SK-N-SH (cell line): ENCODE measurements around the gene CENATAC. TPM values are rescaled to one million over a fixed set of nuclear protein-coding genes. Genes with fewer than 3 reads are reported as not detected.
A peak's percentile ranks its signal among the peaks of the same experiment; 100 is the strongest.
"Not testable (repeated sequence)": the region's sequence is repeated elsewhere in the genome, so short reads cannot be mapped to it uniquely, and the experiment has no call there.

Experiments used
- CTCF ChIA-PET: fragments of 300-600, 350-600 bp; formaldehyde crosslinking; extraction: SDS; loops from one replicate; lab custom pipeline; 2021; lab: Yijun Ruan, JAX
- POLR2A ChIA-PET: fragments of 350-600 bp; sonication (Branson Sonifier 250); formaldehyde crosslinking; extraction: SDS; loops from one replicate; lab custom pipeline; 2020; ENCODE audit warnings: antibody characterized with exemption, inconsistent platforms; lab: Yijun Ruan, JAX
- DNase-seq: peaks from one replicate; pipeline ENCODE4 v3.0.0; 2012
- H2AFZ ChIP-seq: fragments of 200-600 bp; sonication (generic); 2 replicates; pipeline ENCODE4 v1.8.1; 2016; ENCODE audit warnings: antibody characterized with exemption, mild to moderate bottlenecking, low read depth
- H3F3A ChIP-seq: fragments of 200-600 bp; sonication (generic); replicated peaks from 2 replicates; pipeline ENCODE3; 2016; ENCODE audit warnings: antibody characterized with exemption, mild to moderate bottlenecking; ENCODE audit not compliant: insufficient read depth
- H3K27ac ChIP-seq, 2 experiments: fragments of 200-500 bp in 1 of 2; fragments of 200-600 bp in 1 of 2; sonication (Bioruptor generic) in 1 of 2; sonication (generic), shearing (Covaris generic) in 1 of 2; 2 replicates each; pipeline versions ENCODE4 v1.5.1 to v1.6.1; 2014 to 2016; ENCODE audit warnings: low read depth in 2 of 2, inconsistent platforms in 1 of 2, low read length in 1 of 2, mild to moderate bottlenecking in 1 of 2, mixed read lengths in 1 of 2
- H3K27me3 ChIP-seq: fragments of 200-600 bp; sonication (generic), shearing (Covaris generic); 2 replicates; pipeline ENCODE4 v1.6.1; 2016; ENCODE audit warnings: mixed run types; ENCODE audit not compliant: insufficient read depth
- H3K36me3 ChIP-seq, 2 experiments: fragments of 200-500 bp in 1 of 2; fragments of 200-600 bp in 1 of 2; sonication (Bioruptor generic) in 1 of 2; sonication (generic) in 1 of 2; replicated peaks in 1 of 2; 2 replicates each; pipeline versions ENCODE3 to v1.5.1; 2014 to 2016; ENCODE audit warnings: low read length in 1 of 2, mild to moderate bottlenecking in 1 of 2; ENCODE audit not compliant: insufficient read depth in 2 of 2, control insufficient read depth in 1 of 2
- H3K4me1 ChIP-seq, 2 experiments: fragments of 200-500 bp in 1 of 2; fragments of 200-600 bp in 1 of 2; sonication (Bioruptor generic) in 1 of 2; sonication (generic), shearing (Covaris generic) in 1 of 2; 2 replicates each; pipeline versions ENCODE4 v1.5.1 to v1.6.1; 2014 to 2016; ENCODE audit warnings: low read depth in 1 of 2, low read length in 1 of 2, mixed run types in 1 of 2; ENCODE audit not compliant: insufficient read depth in 2 of 2, control insufficient read depth in 1 of 2
- H3K4me2 ChIP-seq: fragments of 200-600 bp; sonication (generic), shearing (Covaris generic); 2 replicates; pipeline ENCODE4 v1.6.1; 2017; ENCODE audit warnings: mixed run types
- H3K4me3 ChIP-seq, 2 experiments: fragments of 200-500 bp in 1 of 2; fragments of 200-600 bp in 1 of 2; sonication (Bioruptor generic) in 1 of 2; sonication (generic), shearing (Covaris generic) in 1 of 2; 2 replicates each; pipeline versions ENCODE4 v1.5.1 to v1.8.1; 2014 to 2016; ENCODE audit warnings: low read depth in 2 of 2, inconsistent platforms in 1 of 2, low read length in 1 of 2, mild to moderate bottlenecking in 1 of 2, mixed read lengths in 1 of 2, moderate library complexity in 1 of 2
- H3K79me2 ChIP-seq: fragments of 200-600 bp; sonication (generic); 2 replicates; pipeline ENCODE4 v1.8.1; 2017; ENCODE audit warnings: mild to moderate bottlenecking; ENCODE audit not compliant: insufficient read depth
- H3K9ac ChIP-seq: fragments of 200-600 bp; sonication (generic); 2 replicates; pipeline ENCODE4 v1.6.1; 2017; ENCODE audit warnings: mixed run types
- H3K9me2 ChIP-seq: fragments of 200-600 bp; sonication (generic); 2 replicates; pipeline ENCODE4 v1.6.1; 2017; ENCODE audit warnings: mixed run types
- H3K9me3 ChIP-seq: fragments of 200-600 bp; sonication (generic); 2 replicates; pipeline ENCODE4 v1.6.1; 2017; ENCODE audit warnings: mixed run types, mild to moderate bottlenecking, moderate library complexity
- H4K20me1 ChIP-seq: fragments of 200-600 bp; sonication (generic); 2 replicates; pipeline ENCODE4 v1.6.1; 2017; ENCODE audit warnings: mild to moderate bottlenecking, mixed run types; ENCODE audit not compliant: insufficient read depth
- FOSL2 ChIP-seq: IDR thresholded peaks from 2 replicates; pipeline ENCODE4 v1.4.0; 2012; ENCODE audit warnings: low read depth, mild to moderate bottlenecking, moderate library complexity, borderline replicate concordance
- FOXJ3 ChIP-seq: sonication (generic); formaldehyde crosslinking; IDR thresholded peaks from 2 replicates; pipeline ENCODE4 v1.5.1; 2020; ENCODE audit warnings: mild to moderate bottlenecking, missing genetic modification reagents
- GATA2 ChIP-seq: sonication (generic); formaldehyde crosslinking; IDR thresholded peaks from 2 replicates; pipeline ENCODE4 v1.5.0; 2020; ENCODE audit warnings: mild to moderate bottlenecking, missing genetic modification reagents
- JUND ChIP-seq: IDR thresholded peaks from 2 replicates; pipeline ENCODE4 v1.4.0; 2012
- MEF2A ChIP-seq: IDR thresholded peaks from 2 replicates; pipeline ENCODE4 v1.4.0; 2012; ENCODE audit warnings: low read depth, borderline replicate concordance
- NFIC ChIP-seq: IDR thresholded peaks from 2 replicates; pipeline ENCODE4 v1.4.0; 2012; ENCODE audit warnings: borderline replicate concordance
- PBX3 ChIP-seq: IDR thresholded peaks from 2 replicates; pipeline ENCODE4; 2012
- POLR2AphosphoS5 ChIP-seq: IDR thresholded peaks from 2 replicates; pipeline ENCODE4 v1.6.1; 2012; ENCODE audit warnings: low read depth, low read length
- RAD21 ChIP-seq: IDR thresholded peaks from 2 replicates; pipeline ENCODE4 v1.6.1; 2012; ENCODE audit warnings: mild to moderate bottlenecking, low read length
- RCOR1 ChIP-seq: fragments of 150-350 bp; IDR thresholded peaks from 2 replicates; pipeline ENCODE4 v1.6.1; 2017; ENCODE audit warnings: antibody characterized with exemption, low read length
- TEAD4 ChIP-seq: IDR thresholded peaks from 2 replicates; pipeline ENCODE4 v1.4.0; 2012; ENCODE audit warnings: mild to moderate bottlenecking, borderline replicate concordance; ENCODE audit not compliant: insufficient read depth
- USF2 ChIP-seq: fragments of 150-350 bp; IDR thresholded peaks from 2 replicates; pipeline ENCODE4 v1.6.1; 2017; ENCODE audit warnings: antibody characterized with exemption, low read length, low read depth, borderline replicate concordance
- ZBTB33 ChIP-seq: IDR thresholded peaks from 2 replicates; pipeline ENCODE4 v1.4.0; 2012; ENCODE audit warnings: low read depth, borderline replicate concordance
- WGBS: methylation state at CpG from one replicate; pipeline ENCODE4 v1.1.6; 2017; ENCODE audit warnings: low lambda C conversion rate; 5-methylcytosine and 5-hydroxymethylcytosine counted together
- polyA plus RNA-seq, 3 experiments: library from polyadenylated mRNA; depleted of rRNA; stranded (reverse); fragments of >200 nt; gene quantifications; 2 replicates each; pipeline ENCODE4 v1.2.3, GENCODE V29; 2012

CENATAC gene
- polyA plus RNA-seq, 1 of the 3 experiments (the other 2 are of a cell fraction) = 16.0 TPM

GRCh38 chr11:119016216-119017009 lies 18.5 kb downstream of the CENATAC start:
- Histone ChIP-seq H3K27me3 (no peaks in the 10 kb centered on the region), H3K4me1 (peaks cover 18% of the 10 kb centered on the region in 2 experiments; a peak in 3 of 4 replicates), H3K79me2 (peaks cover 73% of the 10 kb centered on the region), H3K36me3 (peaks cover 49 to 55% of the 10 kb centered on the region in 2 experiments), H3K27ac (peak overlapping the region; percentile 2 to 92; a peak in 2 of 4 replicates), H3K9me3 (no peaks in the 10 kb centered on the region), H3K9me2 (no peaks in the 10 kb centered on the region), H2AFZ (no peak overlapping the region), H3K4me3 (peak overlapping the region; percentile 69 to 97), H3F3A (peaks cover 45% of the 10 kb centered on the region), H4K20me1 (peaks cover 16% of the 10 kb centered on the region), H3K4me2 (peak overlapping the region; percentile 91), H3K9ac (peak overlapping the region; percentile 95; the same call in 1 of the 2 replicates)
- no peak for TF ChIP-seq RCOR1
- TF ChIP-seq NFIC = no peak
- no peak for TF ChIP-seq FOXJ3 (CRISPR knock-in tag)
- TF ChIP-seq PBX3 = no peak
- TF ChIP-seq TEAD4 = no peak
- TF ChIP-seq GATA2 = no peak
- TF ChIP-seq FOSL2 = no peak
- no peak for TF ChIP-seq ZBTB33
- no peak for TF ChIP-seq POLR2AphosphoS5
- TF ChIP-seq USF2 = no peak
- TF ChIP-seq RAD21 = no peak
- no peak for TF ChIP-seq MEF2A
- no peak for TF ChIP-seq JUND
- no peak for DNase-seq
- ChIA-PET POLR2A (interaction anchor here (0.7 to 1.7 kb wide), 3 partner anchors 9 to 40 kb away, joined by 3 to 6 read pairs (median 3); partner anchors contain the start of gene HYOU1), CTCF (interaction anchor here (0.9 to 3.9 kb wide), 5 partner anchors 13 to 327 kb away, joined by 3 to 13 read pairs (median 5); partner anchors contain the start of gene CENATAC)
- WGBS = 57% methylated on average over 14 of the region's 14 CpGs

- H3K9me3 ChIP-seq, DNase-seq, H3K27me3 ChIP-seq, H3K9me2 ChIP-seq, H2AFZ ChIP-seq: not testable (repeated sequence)
- peaks cover 83% of the 10 kb centered on the region for H3K79me2 ChIP-seq
- peaks cover 43% of the 10 kb centered on the region for H3F3A ChIP-seq
- peak overlapping the region; percentile 91 for H3K4me2 ChIP-seq
- POLR2A ChIA-PET = interaction anchor here (0.7 to 1.3 kb wide), 2 partner anchors 26 to 40 kb away, joined by 3 read pairs; no protein-coding TSS in a partner anchor
- H3K4me1 ChIP-seq = peaks cover 15 to 18% of the 10 kb centered on the region in 2 experiments; a peak in 3 of 4 replicates
- H3K27ac ChIP-seq = peak overlapping the region; percentile 92
- CTCF ChIA-PET = interaction anchor here (3.9 kb wide), 1 partner anchor 12 kb away, joined by 13 read pairs; no protein-coding TSS in a partner anchor
- peak overlapping the region; percentile 69 to 97 for H3K4me3 ChIP-seq
- H3K36me3 ChIP-seq = peaks cover 49 to 55% of the 10 kb centered on the region in 2 experiments
- peaks cover 16% of the 10 kb centered on the region for H4K20me1 ChIP-seq
- peak overlapping the region; percentile 95 for H3K9ac ChIP-seq
- WGBS = 1% methylated on average over 10 of the region's 10 CpGs
Observed at GRCh38 chr11:119017377-119017776, 19.4 kb downstream of the CENATAC start.
